HL-60/S4 (cell line): ENCODE measurements around the gene ZNF879.

Experiments used
- in situ Hi-C: fragments of 300-500 bp; cut with MboI; formaldehyde crosslinking; loops from 2 replicates; pipeline ENCODE4 v1.14.3; 2022; ENCODE audit warnings: low sequenced_read_pairs

ZNF879 gene

GRCh38 chr5:179006564-179006963, 17.0 kb upstream of the ZNF879 start:
- in situ Hi-C loops: no loop called here

GRCh38 chr5:179008667-179009066, 14.9 kb upstream of the ZNF879 start:
- in situ Hi-C loops: no loop called here

- in situ Hi-C loops: no loop called here
These were observed 9.5 kb downstream of the ZNF879 start for GRCh38 chr5:179033004-179033580.

- in situ Hi-C loops: no loop called here
These were observed 21.2 kb downstream of the ZNF879 start for GRCh38 chr5:179044765-179045164.

- in situ Hi-C loops: no loop called here
These were observed 28.2 kb downstream of the ZNF879 start for GRCh38 chr5:179051784-179052183.

- in situ Hi-C loops: no loop called here
These were observed 30.6 kb downstream of the ZNF879 start for GRCh38 chr5:179054036-179054785.

GRCh38 chr5:179054876-179055275, 31.3 kb downstream of the ZNF879 start:
- in situ Hi-C loops: no loop called here

GRCh38 chr5:179055436-179055835, 31.8 kb downstream of the ZNF879 start:
- in situ Hi-C loops: no loop called here

GRCh38 chr5:179055841-179056240, 32.2 kb downstream of the ZNF879 start:
- in situ Hi-C loops: no loop called here

GRCh38 chr5:179060116-179061008, 36.8 kb downstream of the ZNF879 start, which contains the start of gene ZNF354C:
TSS of gene ZNF354C (plus strand) at chr5:179060373. CDS start at chr5:179062069, 1,696 bp downstream.
- in situ Hi-C loops: no loop called here

GRCh38 chr5:179061025-179061424, 37.4 kb downstream of the ZNF879 start:
- in situ Hi-C loops: no loop called here

- in situ Hi-C loops: no loop called here
These were observed 42.1 kb downstream of the ZNF879 start for GRCh38 chr5:179065703-179066102.

GRCh38 chr5:179079165-179079987, 55.8 kb downstream of the ZNF879 start:
- in situ Hi-C loops: no loop called here

- in situ Hi-C loops: no loop called here
These were observed 57.1 kb downstream of the ZNF879 start for GRCh38 chr5:179080724-179081123.
